G401 (cell line): Measurements from ENCODE around the gene CRLF1. TPM values are rescaled to one million over a fixed set of nuclear protein-coding genes. Genes with fewer than 3 reads are reported as not detected.

Experiments used
- DNase-seq: peaks from one replicate; pipeline ENCODE4 v3.0.0-alpha.2; 2015; ENCODE audit warnings: low spot score
- in situ Hi-C: cut with HindIII; loops from 2 replicates; pipeline ENCODE4 v1.10.0; 2016; ENCODE audit warnings: low sequenced_read_pairs, mixed read lengths
- total RNA-seq: library from RNA; depleted of rRNA; stranded (reverse); fragments of >200 nt; shearing (Covaris generic); gene quantifications from 2 replicates; pipeline ENCODE4 v1.2.3, GENCODE V29; 2014; rRNA removed

The CRLF1 gene
- total RNA-seq, 1 experiment from 2014 or later, result 148 TPM

DNA sequence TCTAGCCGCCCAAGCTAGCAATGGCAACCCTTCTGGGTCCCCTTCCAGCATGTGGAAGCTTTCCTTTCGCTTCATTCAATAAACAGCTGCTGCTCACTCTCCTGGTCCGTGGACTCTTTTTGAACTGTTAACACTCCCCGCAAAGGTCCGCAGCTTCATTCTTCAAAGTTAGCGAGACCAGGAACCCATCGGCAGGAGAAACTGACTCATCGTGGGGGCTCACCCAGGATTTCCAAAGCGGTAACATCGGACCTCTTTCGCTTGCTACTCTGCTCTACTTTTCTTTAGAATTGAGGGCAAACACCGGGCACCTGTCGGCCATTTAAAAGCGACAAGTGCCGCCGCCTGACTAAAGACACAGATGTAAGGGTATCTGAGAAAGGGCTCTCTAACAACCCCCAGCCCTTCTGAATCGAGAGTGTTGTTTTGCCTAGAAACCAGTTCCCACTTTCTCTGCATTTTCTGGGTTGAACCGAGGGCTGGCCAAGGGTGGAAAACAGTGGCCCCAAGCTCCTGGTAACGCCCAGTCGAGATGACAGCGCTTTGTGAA lies 29.2 kb downstream of the CRLF1 start:
- in situ Hi-C loops, result no loop called here
- no peak for DNase-seq

DNA sequence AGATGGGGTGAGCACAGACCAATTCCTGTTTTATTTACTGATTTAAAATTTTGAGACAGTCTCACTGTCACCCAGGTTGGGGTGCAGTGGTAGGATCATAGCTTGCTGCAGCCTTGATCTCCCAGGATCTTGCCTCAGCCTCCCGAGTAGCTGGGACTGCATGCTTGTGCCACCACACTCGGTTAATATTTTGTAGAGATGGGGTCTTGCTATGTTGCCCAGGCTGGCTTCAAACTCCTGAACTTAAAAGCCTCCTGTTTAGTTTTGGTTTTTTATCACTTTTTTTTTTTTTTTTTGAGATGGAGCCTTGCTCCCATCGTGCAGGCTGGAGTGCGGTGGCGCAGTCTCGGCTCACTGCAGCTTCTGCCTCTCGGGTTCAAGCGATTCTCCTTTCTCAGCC lies 30.2 kb downstream of the CRLF1 start:
- in situ Hi-C loops, result no loop called here
- DNase-seq, result no peak

DNA sequence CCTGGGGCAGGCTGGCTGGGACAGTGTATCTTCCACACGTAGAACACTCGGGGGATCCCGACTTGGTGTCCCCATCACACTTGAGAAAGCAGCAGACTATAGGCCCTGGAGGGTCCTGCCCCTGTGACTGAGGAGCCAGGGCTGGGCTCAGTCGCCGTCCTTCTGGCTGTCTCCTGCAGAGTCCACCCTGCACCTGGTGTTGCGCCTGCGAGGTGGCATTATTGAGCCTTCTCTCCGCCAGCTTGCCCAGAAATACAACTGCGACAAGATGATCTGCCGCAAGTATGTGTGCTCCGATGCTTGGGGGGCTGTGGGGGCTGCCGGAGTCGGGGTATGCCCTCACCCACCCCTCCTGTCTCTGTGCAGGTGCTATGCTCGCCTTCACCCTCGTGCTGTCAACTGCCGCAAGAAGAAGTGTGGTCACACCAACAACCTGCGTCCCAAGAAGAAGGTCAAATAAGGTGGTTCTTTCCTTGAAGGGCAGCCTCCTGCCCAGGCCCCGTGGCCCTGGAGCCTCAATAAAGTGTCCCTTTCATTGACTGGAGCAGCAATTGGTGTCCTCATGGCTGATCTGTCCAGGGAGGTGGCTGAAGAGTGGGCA lies 31.8 kb downstream of the CRLF1 start:
- in situ Hi-C loops, result no loop called here
- no peak for DNase-seq

DNA sequence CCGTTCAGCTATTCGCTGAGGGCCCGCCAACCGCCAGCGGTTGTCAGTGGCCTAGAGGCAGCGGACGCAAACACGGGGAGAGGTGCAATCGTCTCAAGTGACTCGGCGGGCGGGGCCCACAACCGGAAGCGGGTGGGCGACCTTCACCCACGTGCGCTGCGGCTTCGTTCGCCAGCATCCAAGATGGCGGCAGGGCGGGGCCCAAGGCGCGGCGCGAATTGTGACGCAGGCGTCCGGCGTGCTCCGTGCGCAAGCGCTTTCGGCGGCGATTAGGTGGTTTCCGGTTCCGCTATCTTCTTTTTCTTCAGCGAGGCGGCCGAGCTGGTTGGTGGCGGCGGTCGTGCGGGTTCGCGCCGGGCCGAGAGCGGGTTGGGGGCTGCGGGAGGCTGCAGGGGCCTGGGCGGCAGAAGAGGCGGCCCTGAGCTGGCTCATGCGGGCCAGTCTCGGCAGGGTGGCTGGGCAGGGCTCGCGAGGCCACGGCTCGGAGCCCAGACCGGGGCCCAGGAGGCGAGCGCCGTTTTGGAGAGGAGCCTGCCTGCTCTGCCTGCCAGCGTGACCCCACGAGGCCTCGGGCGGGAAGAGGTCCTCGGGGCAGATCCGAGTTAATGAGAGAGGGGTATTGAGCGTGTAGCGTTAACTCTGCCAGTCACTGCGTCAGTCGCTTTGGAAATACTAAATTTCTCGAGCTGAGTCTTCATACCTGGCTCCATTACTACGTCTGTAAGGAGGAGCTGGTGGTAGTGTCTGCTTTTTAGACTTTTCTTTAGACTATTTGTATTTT lies 34.8 kb downstream of the CRLF1 start, which contains the start of gene UBA52:
Gene UBA52, plus strand, starts transcription at position 294 of the 781 bp plus-strand sequence. CDS start 1,444 bp downstream, outside the sequence.
- peak; percentile 96 for DNase-seq
- in situ Hi-C loops, result no loop called here

DNA sequence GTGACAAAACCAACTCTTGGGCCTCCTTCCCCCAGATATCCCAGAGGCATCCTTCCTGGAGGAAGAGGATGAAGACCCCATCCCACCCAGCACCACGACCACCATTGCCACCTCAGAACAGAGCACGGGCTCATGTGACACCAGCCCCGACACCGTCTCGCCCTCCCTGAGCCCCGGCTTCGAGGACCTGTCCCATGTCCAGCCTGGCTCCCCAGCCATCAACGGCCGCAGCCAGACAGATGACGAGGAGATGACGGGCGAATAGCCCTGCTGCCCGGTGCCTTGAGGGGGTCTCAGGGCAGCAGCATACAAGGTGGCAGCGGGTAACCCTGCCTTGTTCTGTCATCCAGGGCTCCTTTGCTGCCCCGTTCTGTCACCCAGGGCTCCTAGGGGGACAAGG lies 38.2 kb downstream of the CRLF1 start:
- DNase-seq, result no peak
- in situ Hi-C loops, result no loop called here

DNA sequence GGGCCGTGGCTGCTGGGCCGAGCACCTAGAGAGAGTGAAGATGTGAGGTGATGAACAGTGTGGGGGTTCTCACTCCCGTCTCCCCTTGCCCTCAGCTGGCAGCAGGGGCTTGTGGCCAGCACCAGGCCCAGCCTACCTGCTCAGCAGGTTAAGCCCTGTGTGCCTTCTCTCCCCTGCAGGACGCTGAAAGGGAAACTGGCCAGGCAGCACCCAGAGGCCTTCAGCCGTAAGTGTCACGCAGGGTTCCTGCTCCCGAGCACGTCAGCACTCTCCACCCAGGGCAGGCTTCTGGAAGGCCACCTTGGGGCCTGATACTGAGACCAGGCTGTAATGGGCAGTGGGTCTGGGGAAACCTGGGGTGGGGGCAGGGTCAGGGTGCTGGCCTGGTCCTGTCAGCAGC lies 39.6 kb downstream of the CRLF1 start:
- DNase-seq, result no peak
- in situ Hi-C loops, result no loop called here

DNA sequence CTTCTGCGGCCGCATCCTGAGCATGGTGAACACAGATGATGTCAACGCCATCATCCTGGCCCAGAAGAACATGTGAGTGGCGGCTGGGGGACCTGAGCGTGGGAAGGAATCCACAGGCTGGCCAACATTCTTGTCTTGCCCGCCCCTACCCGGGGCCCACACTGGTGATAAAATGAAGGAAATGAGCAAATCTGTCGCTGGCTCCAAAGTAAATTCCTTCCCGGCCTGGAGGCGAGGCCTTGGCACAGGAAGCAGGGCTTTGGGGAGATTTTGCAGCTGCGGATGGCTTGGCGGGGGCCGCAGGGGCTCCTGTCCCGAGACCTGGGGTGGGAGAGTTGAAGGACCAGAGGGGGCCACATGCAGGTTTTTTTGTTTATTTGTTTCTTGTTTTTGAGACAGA lies 44.5 kb downstream of the CRLF1 start:
- DNase-seq, result no peak
- in situ Hi-C loops, result no loop called here

DNA sequence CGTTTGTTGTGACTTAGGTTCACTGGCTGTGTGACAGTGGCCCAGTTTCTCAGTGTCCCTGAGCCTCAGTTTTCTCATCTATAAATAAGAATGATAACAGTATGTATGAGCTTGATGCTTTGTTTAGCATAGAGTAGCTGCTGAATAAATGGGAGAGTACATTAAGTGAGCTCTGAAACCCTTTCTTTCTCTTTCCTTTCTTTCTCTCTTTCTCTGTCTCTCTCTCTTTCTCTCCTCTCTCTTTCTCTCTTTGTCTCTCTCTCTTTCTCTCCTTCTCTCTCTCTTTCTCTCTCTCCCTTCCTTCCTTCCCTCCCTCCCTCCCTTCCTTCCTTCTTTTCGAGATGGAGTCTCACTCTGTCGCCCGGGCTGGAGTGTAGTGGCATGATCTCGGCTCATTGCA lies 46.9 kb downstream of the CRLF1 start:
- in situ Hi-C loops, result no loop called here
- DNase-seq, result no peak

DNA sequence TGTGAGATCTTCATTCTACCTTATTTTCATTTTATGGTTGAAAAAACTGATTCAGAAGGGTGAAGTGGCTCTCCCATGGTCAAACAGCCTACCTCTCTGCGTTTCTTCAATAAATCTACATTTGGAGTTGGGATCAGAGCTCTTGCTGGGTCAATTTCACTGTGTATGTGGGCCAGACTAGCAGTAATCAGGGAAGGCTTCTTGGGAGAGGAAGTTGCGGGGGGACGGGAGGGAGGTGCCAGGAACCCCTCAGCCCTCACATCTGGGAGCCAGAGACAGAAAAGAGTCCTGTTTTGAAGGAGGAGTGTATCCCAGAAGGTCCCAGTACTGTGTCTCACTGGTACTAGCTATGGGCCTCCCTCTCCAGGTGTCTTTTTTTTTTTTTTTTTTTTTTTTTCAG lies 48.0 kb downstream of the CRLF1 start:
- DNase-seq, result no peak
- in situ Hi-C loops, result no loop called here

DNA sequence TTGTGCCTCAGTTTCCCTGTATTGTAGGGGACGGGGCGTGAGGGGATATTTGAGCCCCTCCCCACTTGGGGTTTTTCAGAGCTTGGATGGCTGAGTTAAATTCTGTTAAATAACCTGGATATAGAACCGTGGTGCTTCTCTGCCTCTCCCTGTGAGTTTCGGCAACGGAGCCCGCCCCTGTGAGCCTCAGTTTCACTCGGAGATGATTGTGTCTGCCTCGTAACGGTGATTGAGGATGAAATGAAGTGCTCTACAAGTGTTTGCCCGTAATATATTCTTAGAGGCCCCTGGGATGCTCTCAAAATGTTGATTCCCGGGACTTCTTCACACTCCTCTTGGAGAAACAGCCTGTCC lies 48.4 kb downstream of the CRLF1 start:
- in situ Hi-C loops, result no loop called here
- DNase-seq, result no peak

DNA sequence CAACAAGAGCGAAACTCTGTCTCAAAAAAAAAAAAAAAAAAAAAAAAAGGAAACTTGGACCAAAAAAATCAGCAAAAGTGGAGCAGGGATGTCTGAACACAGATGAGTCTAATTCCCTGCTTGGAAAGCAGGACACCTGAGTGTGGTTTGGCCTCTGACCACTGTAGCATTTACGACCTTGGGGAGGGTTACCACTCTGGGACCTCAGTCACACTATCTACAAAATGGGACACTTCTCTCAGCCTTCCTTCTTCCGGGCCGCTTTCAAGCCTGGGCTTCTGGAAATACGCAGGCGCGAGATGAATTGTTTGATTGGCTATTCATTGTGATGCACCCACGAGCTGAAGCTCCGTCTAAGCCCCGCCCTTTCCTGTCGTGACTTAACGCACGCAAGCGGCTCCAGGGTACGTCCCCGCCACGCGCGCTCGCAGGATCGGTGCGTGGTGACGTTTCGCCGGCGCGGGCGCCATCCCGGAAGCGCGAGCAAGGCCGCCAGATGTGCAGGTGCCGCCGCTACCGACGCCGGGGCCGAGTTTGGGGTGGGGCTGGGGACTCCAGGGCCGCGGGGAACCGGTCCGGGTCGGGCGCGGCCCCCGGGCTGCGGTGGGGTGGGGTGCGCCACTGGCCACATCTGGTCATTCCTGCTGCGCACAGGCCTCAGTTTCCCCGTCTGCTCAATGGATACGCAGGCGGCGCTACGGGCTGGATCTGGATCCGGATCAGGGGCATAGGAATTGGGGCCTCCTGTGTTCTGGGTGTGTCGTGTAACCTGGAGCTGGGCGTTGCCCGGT lies 49.0 kb downstream of the CRLF1 start, which contains the start of gene KXD1:
Gene KXD1, plus strand, starts transcription at position 460 of the 791 bp plus-strand sequence. CDS start 4,187 bp downstream, outside the sequence.
- peak; percentile 99 for DNase-seq
- in situ Hi-C loops, result no loop called here

DNA sequence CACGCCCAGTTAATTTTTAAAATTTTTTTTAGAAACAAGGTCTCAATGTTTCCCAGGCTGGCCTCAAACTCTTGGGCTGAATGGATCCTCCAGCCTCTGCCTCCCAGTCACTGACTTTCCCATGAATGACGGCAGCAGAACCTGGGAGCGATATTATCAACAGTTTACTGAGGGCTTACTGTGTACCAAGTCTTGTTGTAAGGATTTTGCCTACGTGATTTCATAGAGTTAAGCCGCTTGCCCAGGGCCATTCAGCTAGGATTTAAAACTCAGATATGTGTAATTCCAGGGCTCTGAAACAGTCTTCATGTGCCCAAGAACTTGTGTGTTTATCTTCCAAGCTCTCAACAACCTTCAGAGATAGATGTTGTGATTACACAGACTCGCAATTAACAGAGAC lies 55.0 kb downstream of the CRLF1 start:
- DNase-seq, result no peak
- in situ Hi-C loops, result no loop called here

DNA sequence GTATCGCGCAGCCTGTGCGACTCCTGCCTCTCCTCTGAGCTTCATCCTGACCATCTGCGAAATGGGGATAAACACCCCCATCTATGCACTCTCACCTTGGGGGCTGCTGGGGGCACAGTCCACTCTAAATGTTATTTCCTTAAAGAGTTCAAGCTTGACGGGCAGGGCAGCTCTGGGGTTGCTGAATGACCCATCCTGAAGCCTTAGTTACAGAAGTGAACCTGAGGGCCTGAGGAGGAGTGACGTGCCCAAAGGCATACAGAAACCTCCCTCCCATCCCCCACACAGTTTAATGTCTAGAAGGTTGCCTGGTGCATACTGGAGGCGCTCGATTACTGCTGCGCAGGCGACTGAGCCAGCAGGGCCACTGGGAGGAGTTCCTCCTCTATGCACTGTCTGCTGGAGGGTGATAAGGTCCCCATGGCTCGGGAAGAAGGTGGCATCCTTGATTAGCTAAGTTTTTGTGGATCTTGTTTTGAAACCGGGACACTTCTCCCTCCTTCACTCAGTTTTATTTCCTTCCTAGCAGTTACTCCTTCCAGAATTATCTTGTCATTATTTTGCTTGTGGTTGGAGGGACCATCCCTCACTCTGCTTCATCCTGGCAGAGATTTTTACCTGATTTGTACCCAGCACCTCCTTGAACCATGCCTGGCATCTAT lies 62.7 kb downstream of the CRLF1 start:
- in situ Hi-C loops, result no loop called here
- DNase-seq, result peak; percentile 69

Other genes starting within 250 kb of the CRLF1 start
- 143 and 217 TPM in 2 replicates for gene GDF15, start 220.6 kb downstream of the CRLF1 start, total RNA-seq
- gene LRRC25, start 209.2 kb downstream of the CRLF1 start, total RNA-seq, result not detected in 2 replicates
- 272 and 351 TPM in 2 replicates for gene SSBP4, start 187.4 kb downstream of the CRLF1 start, total RNA-seq
- 251 and 359 TPM in 2 replicates for gene ISYNA1, start 168.7 kb downstream of the CRLF1 start, total RNA-seq
- gene ELL, start 84.7 kb downstream of the CRLF1 start, total RNA-seq, result 15.9 and 16.0 TPM in 2 replicates
- gene FKBP8, start 63.2 kb downstream of the CRLF1 start, total RNA-seq, result 404 and 484 TPM in 2 replicates
- 84.9 and 95.9 TPM in 2 replicates for gene KXD1, start 48.9 kb downstream of the CRLF1 start, total RNA-seq
- gene UBA52, start 34.9 kb downstream of the CRLF1 start, total RNA-seq, result 833 and 855 TPM in 2 replicates
- 50.0 and 100 TPM in 2 replicates for gene REX1BD, start 18.0 kb downstream of the CRLF1 start, total RNA-seq
- 2.5 and 4.1 TPM in 2 replicates for gene TMEM59L, start 6.1 kb upstream of the CRLF1 start, total RNA-seq
- 5.0 and 8.3 TPM in 2 replicates for gene KLHL26, start 30.2 kb upstream of the CRLF1 start, total RNA-seq
- 2.1 and 2.7 TPM in 2 replicates for gene CRTC1, start 76.9 kb upstream of the CRLF1 start, total RNA-seq
- gene COMP, start 184.5 kb upstream of the CRLF1 start, total RNA-seq, result 0.49 and 0.54 TPM in 2 replicates
- 104 and 111 TPM in 2 replicates for gene UPF1, start 225.2 kb upstream of the CRLF1 start, total RNA-seq